DOHH2 (cell line): ENCODE measurements around the gene VAV1.

Experiments
- H3F3A ChIP-seq: fragments of 200-600 bp; sonication (generic), shearing (Covaris generic); 2 replicates; pipeline ENCODE4 v1.6.0; 2016; ENCODE audit warnings: antibody characterized with exemption, mild to moderate bottlenecking; ENCODE audit not compliant: control insufficient read depth, insufficient read depth
- H3K27ac ChIP-seq: fragments of 200-600 bp; sonication (generic); 2 replicates; pipeline ENCODE4 v1.5.1; 2014; ENCODE audit warnings: low read depth, mild to moderate bottlenecking, low read length, moderate library complexity
- H3K27me3 ChIP-seq: fragments of 200-600 bp; sonication (generic); 2 replicates; pipeline ENCODE4 v1.6.1; 2014; ENCODE audit warnings: mild to moderate bottlenecking, low read length, mixed read lengths; ENCODE audit not compliant: control insufficient read depth
- H3K36me3 ChIP-seq: fragments of 200-600 bp; sonication (generic); 2 replicates; pipeline ENCODE4 v1.6.1; 2014; ENCODE audit warnings: mild to moderate bottlenecking, low read length, moderate library complexity, mixed read lengths; ENCODE audit not compliant: control insufficient read depth
- H3K4me1 ChIP-seq: fragments of 200-600 bp; sonication (generic); 2 replicates; pipeline ENCODE4 v1.6.1; 2014; ENCODE audit warnings: mild to moderate bottlenecking, low read length, mixed read lengths; ENCODE audit not compliant: control insufficient read depth
- H3K4me2 ChIP-seq: fragments of 200-600 bp; sonication (generic); 2 replicates; pipeline ENCODE4 v1.6.0; 2014; ENCODE audit warnings: mild to moderate bottlenecking, low read length, moderate library complexity
- H3K4me3 ChIP-seq: fragments of 200-600 bp; sonication (generic); 2 replicates; pipeline ENCODE4 v1.5.1; 2014; ENCODE audit warnings: mild to moderate bottlenecking, low read length, mixed read lengths
- H3K79me2 ChIP-seq: fragments of 200-600 bp; sonication (generic); 2 replicates; pipeline ENCODE4 v1.6.1; 2014; ENCODE audit warnings: mild to moderate bottlenecking, low read length, mixed read lengths; ENCODE audit not compliant: control insufficient read depth
- H3K9me2 ChIP-seq: fragments of 200-600 bp; sonication (generic); replicated peaks from 2 replicates; pipeline ENCODE4 v1.6.1; 2014; ENCODE audit warnings: mild to moderate bottlenecking, low read length, mixed read lengths; ENCODE audit not compliant: control insufficient read depth
- H3K9me3 ChIP-seq: fragments of 200-600 bp; sonication (generic); 2 replicates; pipeline ENCODE4 v1.6.1; 2014; ENCODE audit warnings: antibody characterized with exemption, low read length, mixed read lengths; ENCODE audit not compliant: control insufficient read depth, insufficient read depth
- H4K20me1 ChIP-seq: fragments of 200-600 bp; sonication (generic); 2 replicates; pipeline ENCODE4 v1.6.0; 2014; ENCODE audit warnings: low read depth, mild to moderate bottlenecking, antibody characterized with exemption, low read length, moderate library complexity; ENCODE audit not compliant: control insufficient read depth, insufficient read depth
- CTCF ChIP-seq: fragments of 200-600 bp; sonication (generic); IDR thresholded peaks from one replicate; pipeline ENCODE4 v1.5.1; 2014; ENCODE audit warnings: antibody characterized with exemption, mild to moderate bottlenecking, low read depth, low read length; ENCODE audit not compliant: poor library complexity, severe bottlenecking
- EZH2phosphoT487 ChIP-seq: fragments of 200-600 bp; sonication (generic); IDR thresholded peaks from 2 replicates; pipeline ENCODE4 v1.6.1; 2017; ENCODE audit warnings: borderline replicate concordance, mild to moderate bottlenecking, antibody characterized with exemption, low read length, moderate library complexity, mixed read lengths

VAV1 gene

GRCh38 chr19:6734096-6734696 is 38.3 kb upstream of the VAV1 start:
- Histone ChIP-seq H3K36me3 (no peaks in the 10 kb centered on the region; the same call in 1 of the 2 replicates), H3K27ac (no peak overlapping the region), H3K9me2 (no peaks in the 10 kb centered on the region), H4K20me1 (no peaks in the 10 kb centered on the region), H3K4me3 (no peak overlapping the region), H3K4me1 (peaks cover 30% of the 10 kb centered on the region), H3K27me3 (no peaks in the 10 kb centered on the region), H3K79me2 (peaks cover 12% of the 10 kb centered on the region), H3F3A (peaks cover 9% of the 10 kb centered on the region; the same call in 1 of the 2 replicates), H3K4me2 (no peak overlapping the region), H3K9me3 (no peaks in the 10 kb centered on the region)
- TF ChIP-seq EZH2phosphoT487 (no peak), CTCF (no peak)

- Histone ChIP-seq H3K4me3 (peak overlapping the region; percentile 83), H3K36me3 (no peaks in the 10 kb centered on the region; the same call in 1 of the 2 replicates), H3K9me3 (no peaks in the 10 kb centered on the region), H3K4me1 (peaks cover 39% of the 10 kb centered on the region), H3K79me2 (peaks cover 12% of the 10 kb centered on the region), H3K27ac (no peak overlapping the region), H3F3A (peaks cover 9% of the 10 kb centered on the region; the same call in 1 of the 2 replicates), H3K27me3 (no peaks in the 10 kb centered on the region), H3K4me2 (peak overlapping the region; percentile 92), H3K9me2 (no peaks in the 10 kb centered on the region), H4K20me1 (no peaks in the 10 kb centered on the region)
- no peak for TF ChIP-seq EZH2phosphoT487
These were observed 37.2 kb upstream of the VAV1 start for GRCh38 chr19:6735181-6735911.

GRCh38 chr19:6736169-6736916 is 36.2 kb upstream of the VAV1 start:
- Histone ChIP-seq H3K4me2 (peak overlapping the region; percentile 92), H3K9me3 (no peaks in the 10 kb centered on the region), H3F3A (peaks cover 16% of the 10 kb centered on the region), H4K20me1 (0 out of 2 replicates have a peak, but pooled peaks cover 2% of the 10 kb centered on the region), H3K27ac (peak overlapping the region; percentile 65), H3K36me3 (no peaks in the 10 kb centered on the region; the same call in 1 of the 2 replicates), H3K79me2 (peaks cover 12% of the 10 kb centered on the region), H3K27me3 (no peaks in the 10 kb centered on the region), H3K4me1 (peaks cover 49% of the 10 kb centered on the region), H3K9me2 (no peaks in the 10 kb centered on the region), H3K4me3 (peak overlapping the region; percentile 83)
- TF ChIP-seq CTCF (peak; percentile 73), EZH2phosphoT487 (no peak)
